ENCODE results near the gene SYNE2.

DNA sequence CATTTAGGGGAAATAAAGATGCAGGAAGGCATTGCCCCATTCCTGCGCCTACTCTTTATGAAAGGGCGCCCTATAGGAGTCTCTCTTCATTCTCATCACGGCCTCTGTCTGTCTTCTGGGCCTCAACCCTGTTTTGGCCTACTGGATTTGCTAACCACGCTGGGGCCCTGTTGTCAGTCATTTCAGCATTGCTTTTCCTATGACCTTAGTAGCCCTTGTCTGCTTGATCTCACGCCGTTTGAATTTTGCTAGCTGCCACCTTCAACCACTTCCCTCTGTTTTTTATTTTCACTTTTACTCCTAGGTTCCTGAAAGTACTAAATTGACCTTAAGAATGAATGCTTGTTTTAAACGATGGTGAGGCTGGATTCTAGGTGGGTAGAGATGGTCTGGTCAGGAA is 139.0 kb downstream of the SYNE2 start:
- TF ChIP-seq, protein P1, sequence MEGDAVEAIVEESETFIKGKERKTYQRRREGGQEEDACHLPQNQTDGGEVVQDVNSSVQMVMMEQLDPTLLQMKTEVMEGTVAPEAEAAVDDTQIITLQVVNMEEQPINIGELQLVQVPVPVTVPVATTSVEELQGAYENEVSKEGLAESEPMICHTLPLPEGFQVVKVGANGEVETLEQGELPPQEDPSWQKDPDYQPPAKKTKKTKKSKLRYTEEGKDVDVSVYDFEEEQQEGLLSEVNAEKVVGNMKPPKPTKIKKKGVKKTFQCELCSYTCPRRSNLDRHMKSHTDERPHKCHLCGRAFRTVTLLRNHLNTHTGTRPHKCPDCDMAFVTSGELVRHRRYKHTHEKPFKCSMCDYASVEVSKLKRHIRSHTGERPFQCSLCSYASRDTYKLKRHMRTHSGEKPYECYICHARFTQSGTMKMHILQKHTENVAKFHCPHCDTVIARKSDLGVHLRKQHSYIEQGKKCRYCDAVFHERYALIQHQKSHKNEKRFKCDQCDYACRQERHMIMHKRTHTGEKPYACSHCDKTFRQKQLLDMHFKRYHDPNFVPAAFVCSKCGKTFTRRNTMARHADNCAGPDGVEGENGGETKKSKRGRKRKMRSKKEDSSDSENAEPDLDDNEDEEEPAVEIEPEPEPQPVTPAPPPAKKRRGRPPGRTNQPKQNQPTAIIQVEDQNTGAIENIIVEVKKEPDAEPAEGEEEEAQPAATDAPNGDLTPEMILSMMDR (conservative IDR thresholded peaks at IDR 0.05; ENCODE audit: low read depth, low read length), result no peak
- TF ChIP-seq EZH2 (IDR thresholded peaks at IDR 0.05; ENCODE audit: low read length, unreplicated experiment), result no peak

Data from PC-3 (cell line).